A549 (cell line): ENCODE measurements around the gene UBE2E2.

ENCODE experiments used
- CTCF ChIP-seq: fragments of >200 bp; sonication (Bioruptor Twin); formaldehyde crosslinking; IDR thresholded peaks from 3 replicates; pipeline ENCODE4 v1.5.1; 2016
- EP300 ChIP-seq, 2 experiments: fragments of >200 bp; sonication (Bioruptor Twin); formaldehyde crosslinking; IDR thresholded peaks; 2 replicates in 1 of 2; 3 replicates in 1 of 2; pipeline ENCODE4 v1.6.1; 2016 to 2017
- ESRRA ChIP-seq: fragments of 150-350 bp; IDR thresholded peaks from 2 replicates; pipeline ENCODE4 v1.6.1; 2014; ENCODE audit warnings: mild to moderate bottlenecking, low read length, borderline replicate concordance
- HDAC2 ChIP-seq: fragments of 200-600 bp; sonication (generic); IDR thresholded peaks from 2 replicates; pipeline ENCODE4 v1.6.1; 2016
- MAZ ChIP-seq: fragments of 150-350 bp; IDR thresholded peaks from 2 replicates; pipeline ENCODE4 v1.6.1; 2014; ENCODE audit warnings: antibody characterized with exemption, low read depth, low read length, borderline replicate concordance
- MYC ChIP-seq: IDR thresholded peaks from 2 replicates; pipeline ENCODE4 v1.6.1; 2012; ENCODE audit warnings: mild to moderate bottlenecking, inconsistent platforms, low read length, improper control_type of control experiment, borderline replicate concordance
- NPAS2 ChIP-seq: fragments of 250-450 bp; sonication (Bioruptor Pico); IDR thresholded peaks from 2 replicates; pipeline ENCODE4 v1.8.0; 2022; ENCODE audit warnings: mild to moderate bottlenecking, moderate library complexity, borderline replicate concordance
- POLR2A ChIP-seq: IDR thresholded peaks from 2 replicates; pipeline ENCODE4 v1.6.1; 2012; ENCODE audit warnings: mild to moderate bottlenecking, low read length
- REST ChIP-seq: fragments of 200-600 bp; sonication (generic); IDR thresholded peaks from 2 replicates; pipeline ENCODE4 v1.6.1; 2016; ENCODE audit warnings: antibody characterized with exemption, mild to moderate bottlenecking, moderate library complexity
- ZNF302 ChIP-seq: fragments of 250-450 bp; sonication (Bioruptor Pico); IDR thresholded peaks from 2 replicates; pipeline ENCODE4 v1.9.0; 2021; ENCODE audit warnings: inconsistent platforms, mild to moderate bottlenecking, moderate library complexity

- TF ChIP-seq ESRRA (no peak), ZNF302 (CRISPR knock-in tag) (no peak), EP300 (IDR thresholded peaks at IDR 0.05) (no peak), MYC (no peak), CTCF (no peak), REST (no peak), POLR2A (no peak), NPAS2 (CRISPR knock-in tag) (no peak), MAZ (no peak), HDAC2 (no peak)
Measured at GRCh38 chr3:23256741-23257435, 53.8 kb downstream of the UBE2E2 start.
